HCT116 (cell line): ENCODE measurements around the gene CDH4. TPM values are rescaled to one million over a fixed set of nuclear protein-coding genes. Genes with fewer than 3 reads are reported as not detected.

ENCODE experiments used
- ATAC-seq: fragments of 200-7000 bp; cut with Tn5 transposase; 2 replicates; pipeline ENCODE4 v1.9.1; 2020; ENCODE audit warnings: mild to moderate bottlenecking, moderate library complexity
- BruUV-seq: library from RNA; stranded (reverse); fragments of 400-500 nt; replicated peaks from 2 replicates; lab custom pipeline; 2021; lab: Mats Ljungman, UMichigan
- CTCF ChIA-PET: fragments of 300-600 bp; sonication (Branson Sonifier 250); formaldehyde crosslinking; loops from one replicate; lab custom pipeline; 2021; ENCODE audit warnings: antibody characterized with exemption; lab: Charles Lee
- POLR2A ChIA-PET: fragments of 300-600, 350-600 bp; sonication (Branson Sonifier 250); formaldehyde crosslinking; loops from one replicate; lab custom pipeline; 2021; ENCODE audit warnings: antibody characterized with exemption; lab: Charles Lee
- RAD21 ChIA-PET, 2 experiments: fragments of 300-600 bp; sonication (Branson Sonifier 250); formaldehyde crosslinking; loops; one replicate each; lab custom pipeline; 2023; ENCODE audit warnings: low total read pairs in 2 of 2; ENCODE audit not compliant: uncharacterized antibody in 2 of 2, unreplicated experiment in 2 of 2, low non-redundant PET in 1 of 2; lab: Charles Lee
- DNase-seq: peaks from one replicate; pipeline ENCODE4 v3.0.0-alpha.2; 2010; ENCODE audit warnings: low read depth, low spot score
- H2AFZ ChIP-seq: fragments of 200-600 bp; shearing (Covaris generic), sonication (generic); 2 replicates; pipeline ENCODE4 v1.6.1; 2017; ENCODE audit warnings: low read depth, mixed run types, mixed read lengths, antibody characterized with exemption, low read length; ENCODE audit not compliant: poor library complexity, severe bottlenecking
- H3K27ac ChIP-seq: 2 replicates; pipeline ENCODE4 v1.5.1; 2012; ENCODE audit warnings: low read depth, low read length
- H3K27me3 ChIP-seq: fragments of 200-600 bp; sonication (generic); 2 replicates; pipeline ENCODE4 v1.6.1; 2016; ENCODE audit warnings: mixed run types, low read length, mixed read lengths; ENCODE audit not compliant: insufficient read depth
- H3K36me3 ChIP-seq, 2 experiments: fragments of 200-500 bp in 1 of 2; fragments of 200-600 bp in 1 of 2; sonication (Bioruptor generic) in 1 of 2; sonication (generic) in 1 of 2; 2 replicates each; pipeline versions ENCODE4 v1.5.1 to v1.6.1; 2014 to 2016; ENCODE audit warnings: low read length in 2 of 2, inconsistent platforms in 1 of 2, mixed read lengths in 1 of 2, mixed run types in 1 of 2; ENCODE audit not compliant: insufficient read depth in 2 of 2, control insufficient read depth in 1 of 2
- H3K4me1 ChIP-seq, 2 experiments: fragments of 200-600 bp in 1 of 2; sonication (generic) in 1 of 2; 2 replicates each; pipeline versions ENCODE4 v1.5.1 to v1.6.1; 2012 to 2017; ENCODE audit warnings: low read length in 2 of 2, inconsistent platforms in 1 of 2, mild to moderate bottlenecking in 1 of 2, mixed read lengths in 1 of 2, mixed run types in 1 of 2, moderate library complexity in 1 of 2; ENCODE audit not compliant: insufficient read depth in 2 of 2, control insufficient read depth in 1 of 2
- H3K4me2 ChIP-seq: fragments of 200-600 bp; sonication (generic); 2 replicates; pipeline ENCODE4 v1.6.1; 2017; ENCODE audit warnings: mixed run types, low read length, mixed read lengths
- H3K4me3 ChIP-seq, 2 experiments: fragments of 200-600 bp in 1 of 2; sonication (generic) in 1 of 2; replicated peaks in 1 of 2; 2 replicates each; pipeline ENCODE4 v1.5.1; 2011 to 2016; ENCODE audit warnings: low read length in 2 of 2, control low read depth in 1 of 2, low read depth in 1 of 2, mild to moderate bottlenecking in 1 of 2, mixed read lengths in 1 of 2, mixed run types in 1 of 2
- H3K79me2 ChIP-seq: fragments of 200-600 bp; sonication (generic); 2 replicates; pipeline ENCODE4 v1.6.1; 2017; ENCODE audit warnings: mild to moderate bottlenecking, mixed run types, low read length, moderate library complexity, mixed read lengths; ENCODE audit not compliant: insufficient read depth
- H3K9ac ChIP-seq: fragments of 200-600 bp; sonication (generic); 2 replicates; pipeline ENCODE4 v1.6.1; 2016; ENCODE audit warnings: low read length, mixed read lengths
- H3K9me2 ChIP-seq: fragments of 200-600 bp; sonication (generic), shearing (Covaris generic); 2 replicates; pipeline ENCODE4 v1.6.1; 2017; ENCODE audit warnings: mixed run types, mild to moderate bottlenecking, moderate library complexity; ENCODE audit not compliant: insufficient read depth
- H3K9me3 ChIP-seq, 2 experiments: fragments of 200-500 bp in 1 of 2; fragments of 200-600 bp in 1 of 2; sonication (Bioruptor generic) in 1 of 2; sonication (generic) in 1 of 2; 2 replicates each; pipeline ENCODE4 v1.6.1; 2014 to 2017; ENCODE audit warnings: low read length in 2 of 2, mixed read lengths in 2 of 2, inconsistent platforms in 1 of 2, low read depth in 1 of 2, mild to moderate bottlenecking in 1 of 2, mixed run types in 1 of 2, moderate library complexity in 1 of 2; ENCODE audit not compliant: control insufficient read depth in 1 of 2, insufficient read depth in 1 of 2
- H4K20me1 ChIP-seq: fragments of 200-600 bp; sonication (generic), shearing (Covaris generic); 2 replicates; pipeline ENCODE4 v1.6.1; 2017; ENCODE audit warnings: mixed run types, mild to moderate bottlenecking, moderate library complexity; ENCODE audit not compliant: insufficient read depth
- POLR2A ChIP-seq: IDR thresholded peaks from 2 replicates; pipeline ENCODE4 v1.7.0; 2011; ENCODE audit warnings: borderline replicate concordance; ENCODE audit not compliant: insufficient read depth, insufficient read length; ENCODE audit errors: extremely low read depth
- POLR2AphosphoS5 ChIP-seq: IDR thresholded peaks from 2 replicates; pipeline ENCODE4 v1.6.1; 2011; ENCODE audit warnings: mild to moderate bottlenecking, low read depth, low read length, moderate library complexity
- SP1 ChIP-seq: IDR thresholded peaks from 2 replicates; pipeline ENCODE4 v1.6.1; 2012; ENCODE audit warnings: low read depth
- YY1 ChIP-seq: IDR thresholded peaks from 2 replicates; pipeline ENCODE4 v1.6.1; 2011; ENCODE audit warnings: low read length, low read depth, moderate library complexity, mild to moderate bottlenecking; ENCODE audit not compliant: insufficient replicate concordance; ENCODE audit errors: extremely low read depth
- intact Hi-C: fragments of 100-400 bp; cut with micrococcal nuclease; formaldehyde crosslinking; loops from 2 replicates; pipeline ENCODE4 v1.10.0; 2022
- total RNA-seq: library from RNA; stranded (reverse); gene quantifications from one replicate; pipeline ENCODE4 v1.2.1, GENCODE V29; 2021; ENCODE audit not compliant: unreplicated experiment
- TF ChIP-seq, protein P1 (sequence below), 3 experiments: fragments of 200-600 bp in 1 of 3; sonication (generic) in 1 of 3; IDR thresholded peaks in 2 of 3; conservative IDR thresholded peaks in 1 of 3; 2 replicates each; pipeline ENCODE4 v1.5.1; 2012 to 2017; ENCODE audit warnings: low read depth in 2 of 3, low read length in 2 of 3, antibody characterized with exemption in 1 of 3, borderline replicate concordance in 1 of 3, control low read depth in 1 of 3, mild to moderate bottlenecking in 1 of 3, mixed read lengths in 1 of 3, mixed run types in 1 of 3, moderate library complexity in 1 of 3; ENCODE audit not compliant: insufficient read depth in 1 of 3

Gene CDH4
- total RNA-seq, 1 experiment from 2014 or later = not detected

- H3K27me3 ChIP-seq = no peaks in the 10 kb centered on the region
- intact Hi-C loops = no loop called here
- ChIA-PET POLR2A (no interaction called here), CTCF (no interaction called here), RAD21 (no interaction called here)
- H3K4me2 ChIP-seq = no peak overlapping the region
- DNase-seq = no peak
- no peaks in the 10 kb centered on the region for H3K4me1 ChIP-seq
- no peak overlapping the region for H3K27ac ChIP-seq
- H3K9ac ChIP-seq = no peak overlapping the region
- no peaks in the 10 kb centered on the region for H4K20me1 ChIP-seq
- H3K9me3 ChIP-seq = no peaks in the 10 kb centered on the region
- BruUV-seq = no TSS peak
- H3K4me3 ChIP-seq = no peak overlapping the region
- H3K79me2 ChIP-seq = no peaks in the 10 kb centered on the region
- H3K36me3 ChIP-seq = no peaks in the 10 kb centered on the region
- no peak for TF ChIP-seq SP1
- no peak for TF ChIP-seq YY1
- H2AFZ ChIP-seq = no peak overlapping the region
- H3K9me2 ChIP-seq = no peaks in the 10 kb centered on the region
- ATAC-seq = no peak
These were observed 712.9 kb downstream of the CDH4 start for GRCh38 chr20:61964675-61965605.

- Histone ChIP-seq H3K79me2 (no peaks in the 10 kb centered on the region), H3K9me3 (no peaks in the 10 kb centered on the region), H3K27ac (no peak overlapping the region), H4K20me1 (no peaks in the 10 kb centered on the region), H3K4me2 (no peak overlapping the region), H3K9ac (no peak overlapping the region), H3K4me1 (no peaks in the 10 kb centered on the region), H3K9me2 (no peaks in the 10 kb centered on the region), H3K27me3 (no peaks in the 10 kb centered on the region), H2AFZ (no peak overlapping the region), H3K4me3 (no peak overlapping the region), H3K36me3 (no peaks in the 10 kb centered on the region)
- DNase-seq = no peak
- ChIA-PET CTCF (no interaction called here), RAD21 (no interaction called here), POLR2A (no interaction called here)
- peak; percentile 41 for ATAC-seq
- no TSS peak for BruUV-seq
- TF ChIP-seq POLR2AphosphoS5 (no peak), POLR2A (no peak)
- TF ChIP-seq, protein P1, sequence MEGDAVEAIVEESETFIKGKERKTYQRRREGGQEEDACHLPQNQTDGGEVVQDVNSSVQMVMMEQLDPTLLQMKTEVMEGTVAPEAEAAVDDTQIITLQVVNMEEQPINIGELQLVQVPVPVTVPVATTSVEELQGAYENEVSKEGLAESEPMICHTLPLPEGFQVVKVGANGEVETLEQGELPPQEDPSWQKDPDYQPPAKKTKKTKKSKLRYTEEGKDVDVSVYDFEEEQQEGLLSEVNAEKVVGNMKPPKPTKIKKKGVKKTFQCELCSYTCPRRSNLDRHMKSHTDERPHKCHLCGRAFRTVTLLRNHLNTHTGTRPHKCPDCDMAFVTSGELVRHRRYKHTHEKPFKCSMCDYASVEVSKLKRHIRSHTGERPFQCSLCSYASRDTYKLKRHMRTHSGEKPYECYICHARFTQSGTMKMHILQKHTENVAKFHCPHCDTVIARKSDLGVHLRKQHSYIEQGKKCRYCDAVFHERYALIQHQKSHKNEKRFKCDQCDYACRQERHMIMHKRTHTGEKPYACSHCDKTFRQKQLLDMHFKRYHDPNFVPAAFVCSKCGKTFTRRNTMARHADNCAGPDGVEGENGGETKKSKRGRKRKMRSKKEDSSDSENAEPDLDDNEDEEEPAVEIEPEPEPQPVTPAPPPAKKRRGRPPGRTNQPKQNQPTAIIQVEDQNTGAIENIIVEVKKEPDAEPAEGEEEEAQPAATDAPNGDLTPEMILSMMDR (IDR thresholded peaks at IDR 0.05 in 2 of 3, conservative IDR thresholded peaks at IDR 0.05 in 1 of 3; ENCODE audit: borderline replicate concordance in 1 of 3, insufficient read depth in 1 of 3, low read depth in 2 of 3, low read length in 2 of 3) = peak in 1 of 3 experiments; percentile 6; a peak in 1 of 6 replicates
- intact Hi-C loops = no loop called here
These were observed 713.8 kb downstream of the CDH4 start for GRCh38 chr20:61965606-61966491.
